GM10248 (cell line): ENCODE data around the gene TEAD1.

Source experiments
- CTCF ChIA-PET: fragments of 300-600 bp; sonication (Branson Sonifier 250); formaldehyde crosslinking; extraction: SDS; loops from one replicate; lab custom pipeline; 2021; ENCODE audit warnings: antibody characterized with exemption; lab: Yijun Ruan, JAX
- POLR2A ChIA-PET: fragments of 350-650 bp; sonication (Branson Sonifier 250); formaldehyde crosslinking; extraction: SDS; loops from one replicate; lab custom pipeline; 2020; ENCODE audit warnings: antibody characterized with exemption; lab: Yijun Ruan, JAX
- DNase-seq: peaks from one replicate; pipeline ENCODE4 v3.0.0; 2012; ENCODE audit errors: extremely low spot score
- TF ChIP-seq, protein P1 (sequence below): IDR thresholded peaks from 2 replicates; pipeline ENCODE4 v1.5.1; 2012; ENCODE audit warnings: mild to moderate bottlenecking, low read depth; ENCODE audit errors: extremely low read depth, missing control alignments, control extremely low read depth

TEAD1 gene

DNA sequence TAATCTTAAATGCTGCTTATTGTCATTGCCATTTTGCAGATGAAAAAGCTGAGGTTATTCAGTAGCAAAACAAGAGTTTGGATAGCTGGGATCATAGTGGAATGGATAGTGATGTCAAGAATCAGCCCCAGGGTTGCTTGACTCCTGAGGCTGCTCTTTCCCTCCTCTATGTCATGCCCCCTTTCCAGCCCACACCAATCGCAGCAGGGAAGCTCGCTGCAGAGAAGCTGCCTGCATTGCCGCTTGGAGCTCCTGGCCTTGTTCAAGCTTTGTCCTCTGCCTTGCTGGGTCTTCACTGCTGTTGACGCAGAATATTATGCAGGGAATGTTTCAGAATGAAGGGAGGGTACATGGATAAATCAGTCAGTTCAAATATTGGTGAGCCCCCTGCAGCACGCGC, 206.1 kb downstream of the TEAD1 start:
- CTCF ChIA-PET, result interaction anchor here (0.7 to 5.8 kb wide), 3 partner anchors 9 to 549 kb away, joined by 3 to 38 read pairs (median 3); no protein-coding TSS in a partner anchor
- TF ChIP-seq, protein P1, sequence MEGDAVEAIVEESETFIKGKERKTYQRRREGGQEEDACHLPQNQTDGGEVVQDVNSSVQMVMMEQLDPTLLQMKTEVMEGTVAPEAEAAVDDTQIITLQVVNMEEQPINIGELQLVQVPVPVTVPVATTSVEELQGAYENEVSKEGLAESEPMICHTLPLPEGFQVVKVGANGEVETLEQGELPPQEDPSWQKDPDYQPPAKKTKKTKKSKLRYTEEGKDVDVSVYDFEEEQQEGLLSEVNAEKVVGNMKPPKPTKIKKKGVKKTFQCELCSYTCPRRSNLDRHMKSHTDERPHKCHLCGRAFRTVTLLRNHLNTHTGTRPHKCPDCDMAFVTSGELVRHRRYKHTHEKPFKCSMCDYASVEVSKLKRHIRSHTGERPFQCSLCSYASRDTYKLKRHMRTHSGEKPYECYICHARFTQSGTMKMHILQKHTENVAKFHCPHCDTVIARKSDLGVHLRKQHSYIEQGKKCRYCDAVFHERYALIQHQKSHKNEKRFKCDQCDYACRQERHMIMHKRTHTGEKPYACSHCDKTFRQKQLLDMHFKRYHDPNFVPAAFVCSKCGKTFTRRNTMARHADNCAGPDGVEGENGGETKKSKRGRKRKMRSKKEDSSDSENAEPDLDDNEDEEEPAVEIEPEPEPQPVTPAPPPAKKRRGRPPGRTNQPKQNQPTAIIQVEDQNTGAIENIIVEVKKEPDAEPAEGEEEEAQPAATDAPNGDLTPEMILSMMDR, result no peak
- POLR2A ChIA-PET, result no interaction called here

DNA sequence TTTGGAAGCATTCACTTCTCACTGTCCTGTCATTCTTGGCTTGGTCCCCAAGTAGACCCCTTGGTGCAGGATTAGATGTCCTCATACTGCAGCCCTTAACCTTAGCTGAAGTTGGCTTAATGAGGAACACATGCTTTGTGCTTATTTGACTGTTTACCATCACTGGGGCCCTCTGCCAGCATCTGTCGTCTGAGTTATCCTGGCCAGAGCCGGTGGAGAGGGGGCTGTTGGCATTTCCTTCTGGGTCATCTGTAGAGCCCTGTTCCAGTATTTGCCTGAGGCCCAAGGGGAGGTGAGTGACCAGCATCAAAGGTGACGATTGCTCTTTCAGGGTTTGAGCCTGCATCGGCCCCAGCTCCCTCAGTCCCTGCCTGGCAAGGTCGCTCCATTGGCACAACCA, 208.4 kb downstream of the TEAD1 start:
- POLR2A ChIA-PET, result interaction anchor here (0.7 kb wide), 1 partner anchor 12 kb away, joined by 3 read pairs; no protein-coding TSS in a partner anchor
- no peak for DNase-seq
- TF ChIP-seq, protein P1, result no peak
- CTCF ChIA-PET, result interaction anchor here (0.9 to 1.1 kb wide), 2 partner anchors 11 to 551 kb away, joined by 3 to 4 read pairs; no protein-coding TSS in a partner anchor

More for the DNA sequence above, 206.1 kb downstream of the TEAD1 start:
- no peak for DNase-seq

DNA sequence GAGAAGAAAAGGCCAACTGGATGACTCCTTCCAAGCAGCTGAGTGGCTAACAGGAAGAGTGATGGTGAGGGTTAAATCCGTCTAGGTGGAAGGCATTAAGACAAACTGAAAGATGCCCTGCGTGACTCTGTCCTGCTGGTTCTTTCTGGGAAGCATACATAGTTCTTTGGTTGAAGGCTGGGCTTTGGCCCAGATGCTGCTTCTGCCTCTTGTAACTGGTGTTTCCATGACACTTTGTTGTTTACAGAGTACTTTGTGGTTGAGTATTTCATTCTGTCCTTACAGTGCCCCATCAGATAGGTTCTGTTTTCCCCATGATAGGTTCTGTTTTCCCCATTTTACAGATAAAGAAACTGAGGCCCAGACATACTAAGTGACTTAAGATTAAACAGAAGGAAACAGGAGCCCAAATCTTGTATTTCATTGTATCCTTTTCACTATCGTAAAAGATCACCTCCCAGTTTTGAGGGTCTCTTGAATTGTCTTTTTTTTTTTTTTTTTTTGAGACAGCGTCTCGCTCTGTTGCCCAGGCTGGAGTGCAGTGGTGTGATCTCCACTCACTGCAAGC, 210.6 kb downstream of the TEAD1 start:
- CTCF ChIA-PET, result interaction anchor here (1.1 to 10.6 kb wide), 3 partner anchors 14 to 554 kb away, joined by 3 to 114 read pairs (median 4); no protein-coding TSS in a partner anchor

DNA sequence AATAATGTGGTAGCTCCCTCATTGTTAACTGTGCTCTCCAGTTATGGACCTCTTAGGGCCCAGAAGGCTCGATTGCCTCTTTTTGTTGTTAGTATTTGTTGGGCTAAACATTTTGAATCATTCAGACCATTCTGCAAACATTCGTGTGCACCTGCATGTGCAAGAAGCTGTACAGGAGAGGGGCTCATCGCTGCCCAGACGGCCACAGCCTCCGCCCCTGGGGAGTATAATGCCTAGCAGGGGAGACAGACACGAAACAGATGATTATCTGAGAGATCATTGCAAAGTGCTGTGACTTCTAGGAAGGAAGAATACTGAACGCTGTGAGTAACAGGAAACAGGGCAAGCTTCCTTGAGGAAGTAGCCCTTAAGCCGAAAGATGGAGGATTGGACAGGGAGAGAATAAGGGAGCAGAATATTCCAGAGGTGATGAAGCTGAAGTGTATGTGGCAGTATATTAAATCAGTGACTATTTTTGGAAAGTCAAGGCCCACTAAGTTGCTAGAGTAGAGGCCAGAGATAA, 211.6 kb downstream of the TEAD1 start:
- ChIA-PET POLR2A (no interaction called here), CTCF (interaction anchor here (1.7 to 10.6 kb wide), 3 partner anchors 13 to 555 kb away, joined by 4 to 114 read pairs (median 83); no protein-coding TSS in a partner anchor)
- TF ChIP-seq, protein P1, result no peak
- DNase-seq, result no peak

More for the DNA sequence above, 210.6 kb downstream of the TEAD1 start:
- TF ChIP-seq, protein P1, result no peak
- DNase-seq, result no peak
- POLR2A ChIA-PET, result no interaction called here

DNA sequence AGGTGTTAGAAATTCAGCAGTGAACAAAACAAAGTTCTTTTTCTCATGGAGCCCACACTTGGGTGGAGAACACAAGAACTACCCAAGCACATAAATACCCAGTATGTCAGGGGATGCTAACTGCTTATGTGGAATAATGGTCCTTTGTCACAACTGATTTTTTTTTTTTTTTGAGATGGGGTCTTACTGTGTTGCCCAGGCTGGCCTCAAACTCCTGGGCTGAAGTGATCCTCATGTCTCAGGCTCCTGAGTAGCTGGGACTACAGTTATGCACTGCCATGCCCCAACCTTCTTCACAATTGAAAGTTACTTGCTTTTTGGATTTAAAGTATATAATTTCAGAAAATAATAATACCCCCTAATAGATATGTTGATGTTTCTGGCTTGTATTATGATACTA, 212.3 kb downstream of the TEAD1 start:
- DNase-seq, result no peak
- ChIA-PET POLR2A (no interaction called here), CTCF (interaction anchor here (1.7 to 10.6 kb wide), 3 partner anchors 12 to 556 kb away, joined by 4 to 114 read pairs (median 83); no protein-coding TSS in a partner anchor)
- TF ChIP-seq, protein P1, result no peak

DNA sequence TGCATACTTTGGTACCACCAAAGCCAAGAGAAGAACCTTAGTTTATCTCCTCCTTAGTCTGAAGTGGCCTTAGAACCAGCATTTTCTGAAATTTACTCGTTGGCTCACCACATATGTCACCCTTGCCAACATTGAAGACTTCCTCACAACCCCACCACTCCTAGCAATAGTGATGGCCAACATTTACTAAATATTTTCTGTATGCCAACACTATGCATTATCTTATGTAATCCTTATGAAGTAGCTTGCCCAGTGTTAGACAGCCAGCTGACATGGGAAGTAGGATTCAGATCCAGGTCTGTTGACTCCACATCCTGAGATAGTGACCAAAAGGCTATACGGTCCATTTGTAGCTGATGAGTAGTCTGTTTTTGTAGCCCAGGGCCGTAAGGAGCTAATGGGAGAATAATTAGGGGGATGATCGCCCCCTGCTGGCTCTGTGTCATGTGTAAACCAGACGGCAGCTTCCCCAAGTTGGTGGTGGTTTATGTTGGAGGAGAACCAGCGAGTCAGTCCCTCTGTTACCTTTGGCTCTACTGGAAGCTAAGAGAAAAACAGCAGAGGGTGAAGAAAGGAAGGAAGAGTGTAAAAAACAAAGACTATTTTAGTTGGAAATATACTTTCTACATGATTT, 214.4 kb downstream of the TEAD1 start:
- TF ChIP-seq, protein P1, result peak; percentile 68
- ChIA-PET CTCF (interaction anchor here (0.6 to 10.6 kb wide), 34 partner anchors 10 to 826 kb away, joined by 3 to 114 read pairs (median 4); no protein-coding TSS in a partner anchor), POLR2A (no interaction called here)
- DNase-seq, result peak; percentile 70
